ENCODE measurements around the gene TMED10.
A peak's percentile ranks its signal among the peaks of the same experiment; 100 is the strongest.

Gene TMED10

GRCh38 chr14:75208843-75209242 is 32.4 kb upstream of the TMED10 start:
- in situ Hi-C loops (cut with HindIII; ENCODE audit: low pct_ligation_motif_present, low sequenced_read_pairs), result no loop called here
- H3K27ac ChIP-seq, result no peak overlapping the region
- no peaks in the 10 kb centered on the region for H3K36me3 ChIP-seq (replicated peaks)
- no peak for TF ChIP-seq CTCF (IDR thresholded peaks at IDR 0.05; ENCODE audit: low read depth, low read length, missing control alignments)
- H3K27me3 ChIP-seq (replicated peaks), result no peaks in the 10 kb centered on the region
- DNase-seq, result no peak
- no peak overlapping the region for H3K4me3 ChIP-seq (ENCODE audit: low read depth, low read length)

GRCh38 chr14:75206190-75206589 is 29.8 kb upstream of the TMED10 start:
- in situ Hi-C loops (cut with HindIII; ENCODE audit: low pct_ligation_motif_present, low sequenced_read_pairs), result no loop called here
- DNase-seq, result no peak
- no peak overlapping the region for H3K4me3 ChIP-seq (ENCODE audit: low read depth, low read length)
- no peaks in the 10 kb centered on the region for H3K27me3 ChIP-seq (replicated peaks)
- no peak for TF ChIP-seq CTCF (IDR thresholded peaks at IDR 0.05; ENCODE audit: low read depth, low read length, missing control alignments)
- H3K27ac ChIP-seq, result no peak overlapping the region
- H3K36me3 ChIP-seq (replicated peaks), result no peaks in the 10 kb centered on the region

GRCh38 chr14:75205591-75205990 is 29.2 kb upstream of the TMED10 start:
- peak overlapping the region; percentile 20 for H3K27ac ChIP-seq
- H3K36me3 ChIP-seq (replicated peaks), result no peaks in the 10 kb centered on the region
- DNase-seq, result peak; percentile 48
- TF ChIP-seq CTCF (IDR thresholded peaks at IDR 0.05; ENCODE audit: low read depth, low read length, missing control alignments), result no peak
- H3K4me3 ChIP-seq (ENCODE audit: low read depth, low read length), result no peak overlapping the region
- in situ Hi-C loops (cut with HindIII; ENCODE audit: low pct_ligation_motif_present, low sequenced_read_pairs), result no loop called here
- no peaks in the 10 kb centered on the region for H3K27me3 ChIP-seq (replicated peaks)

- in situ Hi-C loops (cut with HindIII; ENCODE audit: low pct_ligation_motif_present, low sequenced_read_pairs), result no loop called here
- Histone ChIP-seq H3K4me3 (ENCODE audit: low read depth, low read length) (no peak overlapping the region), H3K27me3 (replicated peaks) (no peaks in the 10 kb centered on the region), H3K27ac (no peak overlapping the region), H3K36me3 (replicated peaks) (no peaks in the 10 kb centered on the region)
- TF ChIP-seq CTCF (IDR thresholded peaks at IDR 0.05; ENCODE audit: low read depth, low read length, missing control alignments), result no peak
- DNase-seq, result no peak
Measured at GRCh38 chr14:75204116-75204515, 27.7 kb upstream of the TMED10 start.

GRCh38 chr14:75202657-75203056 is 26.2 kb upstream of the TMED10 start:
- H3K4me3 ChIP-seq (ENCODE audit: low read depth, low read length), result no peak overlapping the region
- no peaks in the 10 kb centered on the region for H3K27me3 ChIP-seq (replicated peaks)
- no peak overlapping the region for H3K27ac ChIP-seq
- no peak for DNase-seq
- in situ Hi-C loops (cut with HindIII; ENCODE audit: low pct_ligation_motif_present, low sequenced_read_pairs), result no loop called here
- H3K36me3 ChIP-seq (replicated peaks), result no peaks in the 10 kb centered on the region
- TF ChIP-seq CTCF (IDR thresholded peaks at IDR 0.05; ENCODE audit: low read depth, low read length, missing control alignments), result no peak

- Histone ChIP-seq H3K27me3 (replicated peaks) (no peaks in the 10 kb centered on the region), H3K36me3 (replicated peaks) (no peaks in the 10 kb centered on the region), H3K27ac (no peak overlapping the region), H3K4me3 (ENCODE audit: low read depth, low read length) (no peak overlapping the region)
- in situ Hi-C loops (cut with HindIII; ENCODE audit: low pct_ligation_motif_present, low sequenced_read_pairs), result no loop called here
- DNase-seq, result no peak
- TF ChIP-seq CTCF (IDR thresholded peaks at IDR 0.05; ENCODE audit: low read depth, low read length, missing control alignments), result no peak
Measured at GRCh38 chr14:75201087-75201486, 24.7 kb upstream of the TMED10 start.
